Measurements from ENCODE around the gene CLEC20A. TPM values are rescaled to one million over a fixed set of nuclear protein-coding genes. Genes with fewer than 3 reads are reported as not detected.

The CLEC20A gene
- total and polyA plus RNA-seq, 12 donors = not detected

DNA sequence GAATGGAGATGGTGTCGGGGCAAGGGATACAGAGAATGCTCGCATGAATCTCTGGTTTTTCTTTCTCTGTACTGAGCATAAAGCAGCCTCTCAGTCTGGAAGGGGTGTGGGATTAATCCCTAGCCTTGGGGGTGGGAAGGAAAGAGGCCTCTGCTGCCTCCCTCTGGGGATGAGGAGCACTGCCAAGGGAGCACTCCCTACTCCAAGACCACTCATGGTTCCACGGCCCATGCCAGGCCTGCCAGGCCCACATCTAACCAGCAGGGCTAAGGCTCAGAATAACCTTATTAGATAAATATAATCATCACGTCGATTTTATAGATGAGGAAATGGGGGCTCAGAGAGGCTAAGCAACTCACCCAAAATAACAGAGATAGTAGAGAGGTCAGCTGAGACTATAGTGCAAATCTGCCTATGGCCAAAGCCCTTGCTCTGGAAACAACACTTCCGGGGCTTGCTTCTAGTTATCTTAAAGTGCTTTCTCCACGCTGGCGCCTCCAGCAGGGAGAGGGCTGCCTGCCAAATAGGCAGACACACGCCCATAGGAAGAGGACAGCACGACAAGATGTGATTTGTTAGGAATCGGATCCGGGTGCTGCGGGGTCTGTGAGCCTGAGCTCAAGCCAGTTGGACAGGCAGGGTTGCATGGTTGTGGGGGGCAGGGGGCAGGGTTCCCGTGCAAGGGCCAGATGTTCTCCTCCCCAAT lies 16.7 kb upstream of the CLEC20A start:
- TF ChIP-seq POLR2A (IDR thresholded peaks at IDR 0.05) (no peak), CTCF (IDR thresholded peaks at IDR 0.05) (no peak)
- peak in 1 of 7 donors; percentile 26 for DNase-seq
- no peak overlapping the region for H3K27ac ChIP-seq

DNA sequence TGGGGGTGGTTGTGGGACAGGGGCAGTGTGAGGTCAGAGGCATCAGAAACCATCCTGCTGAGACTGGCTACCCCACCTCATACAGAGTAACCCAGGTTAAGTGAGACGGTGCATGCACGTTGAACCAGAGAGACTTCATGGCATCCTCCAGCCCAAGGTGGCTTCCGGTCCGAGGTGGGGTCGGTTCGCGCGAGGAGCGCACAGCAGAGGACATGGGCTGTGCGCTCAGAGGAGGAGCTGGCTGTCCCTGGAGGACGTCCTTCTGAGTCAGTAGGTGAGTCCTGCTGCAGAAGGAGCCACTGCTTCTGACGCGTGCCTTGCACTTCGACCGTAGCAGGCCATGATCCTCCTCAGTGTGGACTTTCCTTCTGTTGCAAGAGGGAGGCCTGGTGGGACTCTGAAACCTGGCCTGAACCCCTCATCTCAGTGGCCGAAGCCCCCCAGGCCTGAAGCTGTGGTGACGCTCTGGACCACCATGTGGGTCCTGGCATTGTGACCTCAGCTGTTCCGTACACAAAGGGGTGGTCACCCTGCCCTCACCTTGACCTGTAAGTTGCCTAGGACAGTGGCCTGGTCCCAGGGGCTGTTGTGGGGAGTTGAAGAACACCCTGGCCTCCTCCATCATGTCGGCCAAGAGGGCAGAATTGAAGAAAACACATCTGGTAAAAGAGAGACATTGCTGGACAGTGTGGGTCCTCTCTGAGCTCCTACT lies 16.0 kb upstream of the CLEC20A start, which contains the start of gene TEX35:
TEX35 (plus strand) TSS at position 544 of the 712 bp plus-strand sequence; CDS start at position 624, 80 bp downstream.
- DNase-seq = no peak
- no peaks in the 10 kb centered on the region for H3K9me3 ChIP-seq (replicated peaks in 1 of 3)
- no peak for TF ChIP-seq CTCF (IDR thresholded peaks at IDR 0.05)
- no peak for TF ChIP-seq POLR2A (IDR thresholded peaks at IDR 0.05)
- H3K27ac ChIP-seq = no peak within 1 kb of the TSS
- no peaks in the 10 kb centered on the region for H3K36me3 ChIP-seq (replicated peaks in 1 of 2)
- no peaks in the 10 kb centered on the region for H3K27me3 ChIP-seq
- 93 to 97% (median 95%) methylated on average over 10 to 19 of the region's 19 CpGs for WGBS, 4 donors
- H3K4me3 ChIP-seq = no peak within 1 kb of the TSS
- no peaks in the 10 kb centered on the region for H3K4me1 ChIP-seq (replicated peaks in 1 of 2)
- intact Hi-C loops (cut with DNase I) = no loop called here

More for the DNA sequence above, 16.7 kb upstream of the CLEC20A start:
- H3K27me3 ChIP-seq = no peaks in the 10 kb centered on the region
- WGBS, 4 donors = 59 to 84% (median 73%) methylated on average over 13 to 14 of the region's 14 CpGs
- intact Hi-C loops (cut with DNase I) = no loop called here
- H3K4me3 ChIP-seq = no peak overlapping the region
- H3K9me3 ChIP-seq (replicated peaks in 1 of 3) = no peaks in the 10 kb centered on the region
- no peaks in the 10 kb centered on the region for H3K36me3 ChIP-seq (replicated peaks in 1 of 2)
- H3K4me1 ChIP-seq (replicated peaks in 1 of 2) = no peaks in the 10 kb centered on the region

- Histone ChIP-seq H3K4me3 (no peak overlapping the region), H3K4me1 (replicated peaks in 1 of 2) (no peaks in the 10 kb centered on the region), H3K27ac (no peak overlapping the region), H3K36me3 (replicated peaks in 1 of 2) (no peaks in the 10 kb centered on the region), H3K27me3 (no peaks in the 10 kb centered on the region), H3K9me3 (replicated peaks in 1 of 3) (no peaks in the 10 kb centered on the region)
- 74 to 85% (median 78%) methylated on average over 4 of the region's 4 CpGs for WGBS, 4 donors
- TF ChIP-seq CTCF (IDR thresholded peaks at IDR 0.05) = no peak
- TF ChIP-seq POLR2A (IDR thresholded peaks at IDR 0.05) = no peak
- intact Hi-C loops (cut with DNase I) = no loop called here
- DNase-seq = no peak
Observed at GRCh38 chr1:178510155-178510554, 13.4 kb upstream of the CLEC20A start.

GRCh38 chr1:178509414-178510007 lies 12.7 kb upstream of the CLEC20A start:
- no peaks in the 10 kb centered on the region for H3K27me3 ChIP-seq
- H3K36me3 ChIP-seq (replicated peaks in 1 of 2) = no peaks in the 10 kb centered on the region
- no peak overlapping the region for H3K27ac ChIP-seq
- intact Hi-C loops (cut with DNase I) = no loop called here
- H3K4me3 ChIP-seq = no peak overlapping the region
- TF ChIP-seq CTCF (IDR thresholded peaks at IDR 0.05) (no peak), POLR2A (IDR thresholded peaks at IDR 0.05) (no peak)
- WGBS, 4 donors = 84 to 86% (median 85%) methylated on average over 5 of the region's 5 CpGs
- no peaks in the 10 kb centered on the region for H3K9me3 ChIP-seq (replicated peaks in 1 of 3)
- DNase-seq = no peak
- H3K4me1 ChIP-seq (replicated peaks in 1 of 2) = no peaks in the 10 kb centered on the region

Measured in adrenal gland (tissue), 12 donors.